Glomerular visceral epithelial cell (primary cell): ENCODE data around the gene PIP4K2A.
"Not testable (repeated sequence)": the region's sequence is repeated elsewhere in the genome, so short reads cannot be mapped to it uniquely, and the experiment has no call there.

Experiments used
- DNase-seq: peaks from one replicate; pipeline ENCODE4 v3.0.0-alpha.2; 2016; ENCODE audit errors: extremely low spot score

Gene PIP4K2A

GRCh38 chr10:22693860-22694259 is 20.5 kb downstream of the PIP4K2A start:
- no peak for DNase-seq

DNA sequence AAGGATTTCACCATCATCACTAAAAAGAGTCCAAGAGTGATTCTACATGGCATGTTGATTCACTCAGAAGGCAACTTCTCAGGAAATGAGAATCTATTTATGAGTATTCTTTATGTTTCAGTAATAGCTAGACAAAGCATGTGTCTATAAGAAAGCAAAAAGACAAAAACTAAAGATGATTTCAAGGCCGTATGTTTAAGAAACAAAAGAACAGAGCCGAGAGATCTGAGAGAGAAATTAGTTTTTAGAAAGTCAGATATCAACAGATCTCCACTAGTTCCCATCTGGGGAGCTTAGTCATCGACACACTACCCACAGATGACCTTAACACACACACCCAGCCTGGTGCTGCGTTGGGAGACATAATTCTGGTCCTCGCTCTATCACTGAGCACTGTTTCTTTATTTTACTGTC is 21.0 kb downstream of the PIP4K2A start:
- peak; percentile 30 for DNase-seq

GRCh38 chr10:22692119-22692518 is 22.3 kb downstream of the PIP4K2A start:
- DNase-seq, result not testable (repeated sequence)

GRCh38 chr10:22690614-22691431 is 23.6 kb downstream of the PIP4K2A start:
- DNase-seq, result no peak

- DNase-seq, result no peak
These were observed 24.2 kb downstream of the PIP4K2A start for GRCh38 chr10:22690158-22690557.

DNA sequence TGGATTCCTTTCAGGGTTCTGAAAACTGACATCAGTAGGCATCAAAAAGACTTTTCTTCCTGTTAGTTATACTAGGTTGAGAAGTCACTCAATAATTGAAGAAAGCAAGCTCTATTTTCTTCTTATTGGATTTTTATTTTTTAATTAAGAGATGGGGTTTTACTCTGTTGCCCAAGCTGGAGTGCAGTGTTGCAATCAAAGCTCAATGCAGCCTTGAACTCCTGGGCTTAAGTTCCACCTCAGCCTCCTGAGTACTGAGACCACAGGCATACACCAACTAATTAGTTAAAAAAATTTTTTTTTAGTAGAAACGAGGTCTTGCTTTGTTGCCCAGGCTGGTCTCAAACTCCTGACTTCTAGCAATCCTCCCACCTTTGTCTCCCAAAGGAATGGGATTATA is 28.0 kb downstream of the PIP4K2A start:
- no peak for DNase-seq

DNA sequence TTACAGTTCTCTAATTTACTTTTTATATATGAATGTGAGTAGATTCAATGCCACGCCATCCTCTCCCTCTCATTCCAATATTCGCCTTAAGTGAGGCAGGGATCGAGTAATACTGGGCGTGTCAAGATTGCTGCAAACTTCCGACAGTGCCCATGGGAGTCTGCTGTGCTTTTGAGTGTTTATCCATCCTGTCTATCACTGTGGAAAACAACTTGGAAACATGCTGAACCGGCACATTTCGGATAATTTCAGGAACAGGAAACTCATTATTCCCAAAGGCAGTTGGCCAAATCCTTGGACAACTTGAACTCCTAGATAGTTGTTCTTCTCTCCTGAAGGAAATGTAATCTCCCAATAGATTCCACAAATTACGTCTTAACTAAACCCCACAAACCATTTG is 28.5 kb downstream of the PIP4K2A start:
- no peak for DNase-seq

DNA sequence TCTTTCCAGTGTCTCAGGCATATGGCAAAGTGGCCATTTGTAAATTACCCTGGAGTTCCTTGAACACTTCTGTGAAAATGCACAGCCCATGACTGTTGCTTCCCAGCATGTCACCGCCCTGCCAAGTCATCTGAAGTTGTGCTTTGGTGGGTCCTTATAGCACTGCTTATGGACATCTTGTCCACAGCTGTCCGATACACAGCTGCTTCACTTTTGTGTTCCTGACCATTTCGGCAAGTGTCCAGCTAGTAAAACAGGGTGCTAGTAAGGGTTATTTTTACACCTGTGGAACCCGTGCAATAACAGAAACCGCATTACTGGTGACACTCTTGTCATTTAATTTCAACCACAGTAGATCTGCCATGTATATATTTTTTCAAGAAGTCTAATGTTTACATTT is 29.7 kb downstream of the PIP4K2A start:
- DNase-seq, result no peak

DNA sequence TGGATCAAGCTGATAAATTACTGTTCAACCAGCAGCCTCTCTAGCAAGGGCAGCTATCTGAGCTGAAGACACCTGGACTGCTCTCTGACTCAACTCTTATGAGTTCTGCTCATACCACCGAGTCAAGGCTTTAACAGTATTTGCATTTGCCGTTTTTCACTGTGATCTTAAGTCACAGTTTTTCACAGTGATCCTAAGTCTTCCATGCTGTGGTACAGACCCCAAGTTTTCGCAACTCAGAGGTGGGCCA is 31.3 kb downstream of the PIP4K2A start:
- peak; percentile 62 for DNase-seq

DNA sequence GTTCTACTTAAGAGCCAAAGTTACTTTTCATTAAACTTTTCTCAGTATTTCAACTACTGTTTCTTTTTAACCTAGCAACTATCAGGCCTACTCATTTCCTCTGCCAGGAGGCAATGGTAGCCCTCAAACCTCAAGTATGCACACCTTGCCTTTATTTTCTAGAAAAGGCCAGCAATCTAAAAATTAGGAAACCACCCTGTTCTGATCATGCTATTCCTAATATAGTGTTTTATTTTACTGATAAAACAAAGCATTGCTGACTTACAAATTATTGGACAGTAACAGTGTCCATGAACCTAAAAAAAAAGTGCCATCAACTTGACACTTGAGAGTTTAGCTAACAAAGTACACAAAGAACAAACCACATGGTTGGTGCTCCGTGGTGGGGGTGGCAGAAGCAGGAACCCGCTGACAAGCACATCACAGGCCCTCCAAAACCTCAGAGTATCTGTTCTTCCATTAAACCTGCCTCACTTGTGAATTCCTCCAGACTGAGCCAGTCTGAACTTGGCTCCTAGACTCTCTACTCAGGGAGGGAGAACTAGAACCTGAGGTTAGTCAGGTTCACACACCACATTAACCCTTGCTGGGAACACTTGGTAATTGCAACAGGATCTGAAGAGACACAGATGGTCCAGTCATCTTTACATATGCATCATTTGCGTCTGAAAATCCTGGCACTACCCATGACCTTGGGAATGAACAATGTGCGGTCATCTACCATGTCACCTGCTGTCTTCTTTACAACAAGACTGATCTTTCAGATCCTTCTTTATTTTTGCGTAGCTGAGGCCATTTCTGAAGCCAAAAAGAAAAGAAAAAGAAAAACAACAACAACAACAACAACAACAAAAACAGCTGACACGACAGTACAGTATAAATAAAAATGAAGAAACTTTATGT is 31.9 kb downstream of the PIP4K2A start:
- DNase-seq, result peak; percentile 86

DNA sequence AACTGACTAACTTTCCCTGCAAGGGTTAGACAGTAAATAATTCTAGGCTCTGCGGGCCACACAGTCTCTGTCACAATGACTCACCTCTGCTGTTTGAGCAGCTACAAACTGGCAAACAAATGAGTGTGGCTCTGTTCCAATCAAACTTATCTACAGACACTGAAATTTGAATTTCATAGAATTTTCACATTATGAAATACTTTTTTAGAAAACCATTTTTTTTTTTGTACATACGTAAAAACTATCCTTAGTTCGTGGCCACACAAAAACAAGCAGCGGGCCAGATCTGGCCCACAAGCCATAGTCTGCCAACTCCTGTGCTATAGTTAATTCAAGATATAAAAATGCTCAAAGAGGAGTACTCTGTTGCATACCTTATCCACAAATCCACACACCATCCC is 32.6 kb downstream of the PIP4K2A start:
- DNase-seq, result peak; percentile 72

GRCh38 chr10:22681301-22681700 is 33.1 kb downstream of the PIP4K2A start:
- no peak for DNase-seq

GRCh38 chr10:22679608-22680007 is 34.8 kb downstream of the PIP4K2A start:
- no peak for DNase-seq

GRCh38 chr10:22677333-22677732 is 37.0 kb downstream of the PIP4K2A start:
- no peak for DNase-seq

DNA sequence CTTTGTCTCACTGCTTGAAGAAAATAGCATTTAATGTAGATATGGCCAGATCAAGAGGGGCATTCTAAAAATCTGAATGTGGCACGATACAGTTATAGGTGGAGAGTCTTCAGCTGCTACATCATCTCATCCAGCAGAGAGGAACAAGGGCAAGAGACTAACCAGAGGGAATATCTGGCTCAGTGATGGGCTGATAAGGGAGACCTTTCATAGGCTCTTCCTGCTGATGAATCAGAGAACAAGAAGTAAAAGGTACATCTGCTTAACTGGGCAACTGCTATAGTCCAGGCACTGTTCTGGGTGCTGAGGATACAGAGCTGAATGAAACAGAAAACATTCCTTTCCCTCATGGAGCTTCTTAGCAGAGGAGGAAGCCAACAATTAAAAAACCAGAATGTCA is 37.9 kb downstream of the PIP4K2A start:
- no peak for DNase-seq

DNA sequence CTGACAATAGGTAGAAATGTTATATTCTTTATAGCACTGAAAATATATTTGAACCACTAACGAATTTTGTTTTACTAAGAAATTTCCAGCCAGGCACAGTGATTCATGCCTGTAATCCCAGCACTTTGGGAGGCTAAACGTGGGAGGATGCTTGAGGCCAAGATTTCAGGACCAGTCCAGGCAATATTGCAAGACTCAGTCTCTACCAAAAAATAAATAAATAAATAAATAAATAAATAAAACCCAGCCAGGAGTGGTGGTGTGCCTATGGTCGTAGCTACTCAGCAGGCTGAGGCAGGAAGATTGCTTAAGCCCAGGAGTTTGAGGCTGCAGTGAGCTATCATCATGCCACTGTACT is 39.8 kb downstream of the PIP4K2A start:
- DNase-seq, result no peak

GRCh38 chr10:22673785-22674572 is 40.4 kb downstream of the PIP4K2A start:
- no peak for DNase-seq

DNA sequence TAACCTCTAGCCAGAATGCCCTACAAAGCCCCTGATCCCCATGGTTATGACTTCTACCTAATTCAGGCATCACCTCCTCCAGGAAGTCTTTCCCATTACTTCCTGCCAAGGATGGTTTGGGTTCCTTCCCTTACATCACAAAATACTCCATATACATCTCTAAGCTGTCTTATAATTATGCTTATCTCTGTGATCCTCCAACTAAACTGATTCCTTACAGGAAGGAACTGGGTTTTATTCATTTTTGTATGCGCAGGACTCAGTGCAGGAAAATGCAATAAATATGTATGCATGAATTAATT is 41.3 kb downstream of the PIP4K2A start:
- no peak for DNase-seq

- DNase-seq, result no peak
These were observed 41.9 kb downstream of the PIP4K2A start for GRCh38 chr10:22672319-22673090.

GRCh38 chr10:22670788-22671187 is 43.6 kb downstream of the PIP4K2A start:
- DNase-seq, result no peak

DNA sequence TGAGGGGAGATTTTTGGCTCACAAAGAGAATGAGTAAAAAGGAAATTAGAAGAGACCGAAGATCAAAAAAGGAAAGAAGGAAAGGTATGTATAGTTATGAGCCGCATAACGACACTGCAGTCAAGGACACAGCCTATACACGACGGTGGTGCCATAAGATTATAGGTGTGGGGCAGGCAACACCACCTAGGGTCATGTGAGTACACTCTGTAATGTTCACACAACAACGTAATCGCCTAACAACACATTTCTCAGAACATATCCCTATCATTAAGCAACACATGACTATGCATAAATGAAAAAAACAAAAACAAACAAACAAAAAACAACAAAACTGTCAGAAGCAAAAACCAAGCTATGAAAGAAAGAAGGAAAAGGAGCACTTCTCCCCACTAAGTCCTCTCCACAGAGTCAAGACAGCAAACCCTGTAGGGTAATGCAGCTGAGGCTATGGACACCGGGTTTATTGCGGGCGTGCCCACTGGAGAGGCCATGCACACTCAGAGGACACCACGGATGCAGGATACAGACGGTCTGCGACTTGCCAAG is 45.1 kb downstream of the PIP4K2A start:
- no peak for DNase-seq

- no peak for DNase-seq
These were observed 47.3 kb downstream of the PIP4K2A start for GRCh38 chr10:22667093-22667480.
